ENCODE measurements around the gene TBL1X. TPM values are rescaled to one million over a fixed set of nuclear protein-coding genes. Genes with fewer than 3 reads are reported as not detected.

TBL1X gene
- total and polyA plus RNA-seq, 2 of the 13 experiments (the other 11 are each of a cell fraction or from before 2014, with no cell fraction given), result 17.6 to 19.9 TPM

DNA sequence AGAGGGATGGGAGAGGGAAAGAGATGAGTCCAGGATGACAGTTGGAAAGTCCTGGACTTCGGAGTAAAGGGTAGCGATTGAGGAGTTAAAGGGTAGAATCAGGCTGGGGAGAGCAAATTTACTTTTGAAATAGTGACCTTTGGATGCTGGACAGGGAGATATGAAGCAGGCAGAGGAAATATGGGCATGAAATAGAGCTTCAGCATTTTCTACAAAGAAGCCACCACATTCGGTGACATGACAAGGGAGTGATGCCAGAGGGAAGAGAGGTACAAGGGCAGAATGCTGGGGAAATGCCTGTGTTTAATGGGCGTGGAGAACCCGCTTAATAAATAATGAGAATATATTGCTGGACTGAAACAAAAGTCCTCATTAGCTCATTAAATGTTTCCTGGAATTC, 92.7 kb downstream of the TBL1X start:
- Histone ChIP-seq H4K20me1 (ENCODE audit: insufficient read depth, low read length) (0 out of 2 replicates have a peak, but pooled peaks cover 11% of the 10 kb centered on the region), H3K79me2 (ENCODE audit: insufficient read depth, low read length) (peaks cover 40% of the 10 kb centered on the region), H3K27ac (ENCODE audit: extremely low read length, insufficient read depth, low read length) (peak overlapping the region; percentile 59), H3K9me3 (ENCODE audit: low read length) (no peaks in the 10 kb centered on the region), H3K4me3 (replicated peaks in 1 of 3; ENCODE audit: insufficient read depth in 1 of 3, low read depth in 2 of 3, low read length in 3 of 3) (no peak overlapping the region), H3K36me3 (replicated peaks in 1 of 2; ENCODE audit: control insufficient read depth in 1 of 2, insufficient read depth in 2 of 2, low read length in 2 of 2) (peaks cover 0 to 1% of the 10 kb centered on the region in 2 experiments; a peak in 1 of 5 replicates), H3K4me2 (ENCODE audit: low read depth, low read length) (peak overlapping the region; percentile 49; the same call in 1 of the 2 replicates), H3K4me1 (ENCODE audit: insufficient read depth, low read length) (peaks cover 35% of the 10 kb centered on the region), H3K27me3 (ENCODE audit: control insufficient read depth in 1 of 2, insufficient read depth in 2 of 2, low read length in 2 of 2) (no peaks in the 10 kb centered on the region), H2AFZ (ENCODE audit: low read length) (no peak overlapping the region), H3K9ac (ENCODE audit: insufficient read depth, low read depth, low read length) (no peak overlapping the region)
- WGBS (ENCODE audit: low lambda C conversion rate), result 18% methylated on average over 5 of the region's 5 CpGs
- intact Hi-C loops (cut with micrococcal nuclease; ENCODE audit: unreplicated experiment), result no loop called here
- in situ Hi-C loops (cut with HindIII; ENCODE audit: extremely low pct_ligation_motif_present, low pct_unique_long_range_greater_than_20kb), result no loop called here
- no TSS peak for BruUV-seq (replicated peaks)
- FAIRE-seq, result peak; percentile 75
- peak; percentile 90 for ATAC-seq
- ChIA-PET CTCF (ENCODE audit: low intra/inter-chr PET ratio, low total read pairs) (no interaction called here), POLR2A (no interaction called here)
- peak; percentile 64 for DNase-seq (ENCODE audit: low spot score)
- TF ChIP-seq FOXM1 (CRISPR knock-in tag; IDR thresholded peaks at IDR 0.05) (peak; percentile 58; the same call in 1 of the 2 replicates), FOXA3 (CRISPR knock-in tag; IDR thresholded peaks at IDR 0.05) (0 out of 2 replicates have a peak, but pooled peaks have one; percentile 28), TCF7 (IDR thresholded peaks at IDR 0.05; ENCODE audit: low read depth) (no peak), ZNF3 (CRISPR knock-in tag; IDR thresholded peaks at IDR 0.05) (no peak), ZNF558 (CRISPR knock-in tag; IDR thresholded peaks at IDR 0.05; ENCODE audit: borderline replicate concordance) (no peak), SOX6 (IDR thresholded peaks at IDR 0.05) (no peak), SOX6 (CRISPR knock-in tag; IDR thresholded peaks at IDR 0.05) (no peak), MEIS1 (CRISPR knock-in tag; IDR thresholded peaks at IDR 0.05; ENCODE audit: borderline replicate concordance) (no peak), ZNF616 (CRISPR knock-in tag; IDR thresholded peaks at IDR 0.05; ENCODE audit: low read depth) (no peak), ERF (CRISPR knock-in tag; IDR thresholded peaks at IDR 0.05) (no peak), HNF4G (IDR thresholded peaks at IDR 0.05; ENCODE audit: borderline replicate concordance, low read depth, low read length) (peak; percentile 77), HNF4G (CRISPR knock-in tag; IDR thresholded peaks at IDR 0.05; ENCODE audit: borderline replicate concordance, low read depth) (no peak; the same call in 1 of the 2 replicates), JUN (CRISPR knock-in tag; IDR thresholded peaks at IDR 0.05) (no peak), SRSF1 (optimal IDR thresholded peaks at IDR 0.05; ENCODE audit: low read depth, low read length) (no peak), ZNF564 (CRISPR knock-in tag; IDR thresholded peaks at IDR 0.05) (no peak), ZNF850 (CRISPR knock-in tag; conservative IDR thresholded peaks at IDR 0.05) (no peak)
- TF ChIP-seq, protein P1, sequence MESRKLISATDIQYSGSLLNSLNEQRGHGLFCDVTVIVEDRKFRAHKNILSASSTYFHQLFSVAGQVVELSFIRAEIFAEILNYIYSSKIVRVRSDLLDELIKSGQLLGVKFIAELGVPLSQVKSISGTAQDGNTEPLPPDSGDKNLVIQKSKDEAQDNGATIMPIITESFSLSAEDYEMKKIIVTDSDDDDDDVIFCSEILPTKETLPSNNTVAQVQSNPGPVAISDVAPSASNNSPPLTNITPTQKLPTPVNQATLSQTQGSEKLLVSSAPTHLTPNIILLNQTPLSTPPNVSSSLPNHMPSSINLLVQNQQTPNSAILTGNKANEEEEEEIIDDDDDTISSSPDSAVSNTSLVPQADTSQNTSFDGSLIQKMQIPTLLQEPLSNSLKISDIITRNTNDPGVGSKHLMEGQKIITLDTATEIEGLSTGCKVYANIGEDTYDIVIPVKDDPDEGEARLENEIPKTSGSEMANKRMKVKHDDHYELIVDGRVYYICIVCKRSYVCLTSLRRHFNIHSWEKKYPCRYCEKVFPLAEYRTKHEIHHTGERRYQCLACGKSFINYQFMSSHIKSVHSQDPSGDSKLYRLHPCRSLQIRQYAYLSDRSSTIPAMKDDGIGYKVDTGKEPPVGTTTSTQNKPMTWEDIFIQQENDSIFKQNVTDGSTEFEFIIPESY (CRISPR knock-in tag; IDR thresholded peaks at IDR 0.05), result no peak
- TF ChIP-seq, protein P2, sequence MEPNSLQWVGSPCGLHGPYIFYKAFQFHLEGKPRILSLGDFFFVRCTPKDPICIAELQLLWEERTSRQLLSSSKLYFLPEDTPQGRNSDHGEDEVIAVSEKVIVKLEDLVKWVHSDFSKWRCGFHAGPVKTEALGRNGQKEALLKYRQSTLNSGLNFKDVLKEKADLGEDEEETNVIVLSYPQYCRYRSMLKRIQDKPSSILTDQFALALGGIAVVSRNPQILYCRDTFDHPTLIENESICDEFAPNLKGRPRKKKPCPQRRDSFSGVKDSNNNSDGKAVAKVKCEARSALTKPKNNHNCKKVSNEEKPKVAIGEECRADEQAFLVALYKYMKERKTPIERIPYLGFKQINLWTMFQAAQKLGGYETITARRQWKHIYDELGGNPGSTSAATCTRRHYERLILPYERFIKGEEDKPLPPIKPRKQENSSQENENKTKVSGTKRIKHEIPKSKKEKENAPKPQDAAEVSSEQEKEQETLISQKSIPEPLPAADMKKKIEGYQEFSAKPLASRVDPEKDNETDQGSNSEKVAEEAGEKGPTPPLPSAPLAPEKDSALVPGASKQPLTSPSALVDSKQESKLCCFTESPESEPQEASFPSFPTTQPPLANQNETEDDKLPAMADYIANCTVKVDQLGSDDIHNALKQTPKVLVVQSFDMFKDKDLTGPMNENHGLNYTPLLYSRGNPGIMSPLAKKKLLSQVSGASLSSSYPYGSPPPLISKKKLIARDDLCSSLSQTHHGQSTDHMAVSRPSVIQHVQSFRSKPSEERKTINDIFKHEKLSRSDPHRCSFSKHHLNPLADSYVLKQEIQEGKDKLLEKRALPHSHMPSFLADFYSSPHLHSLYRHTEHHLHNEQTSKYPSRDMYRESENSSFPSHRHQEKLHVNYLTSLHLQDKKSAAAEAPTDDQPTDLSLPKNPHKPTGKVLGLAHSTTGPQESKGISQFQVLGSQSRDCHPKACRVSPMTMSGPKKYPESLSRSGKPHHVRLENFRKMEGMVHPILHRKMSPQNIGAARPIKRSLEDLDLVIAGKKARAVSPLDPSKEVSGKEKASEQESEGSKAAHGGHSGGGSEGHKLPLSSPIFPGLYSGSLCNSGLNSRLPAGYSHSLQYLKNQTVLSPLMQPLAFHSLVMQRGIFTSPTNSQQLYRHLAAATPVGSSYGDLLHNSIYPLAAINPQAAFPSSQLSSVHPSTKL (CRISPR knock-in tag; IDR thresholded peaks at IDR 0.05), result peak; percentile 40; the same call in 1 of the 2 replicates
- TF ChIP-seq, protein P3, sequence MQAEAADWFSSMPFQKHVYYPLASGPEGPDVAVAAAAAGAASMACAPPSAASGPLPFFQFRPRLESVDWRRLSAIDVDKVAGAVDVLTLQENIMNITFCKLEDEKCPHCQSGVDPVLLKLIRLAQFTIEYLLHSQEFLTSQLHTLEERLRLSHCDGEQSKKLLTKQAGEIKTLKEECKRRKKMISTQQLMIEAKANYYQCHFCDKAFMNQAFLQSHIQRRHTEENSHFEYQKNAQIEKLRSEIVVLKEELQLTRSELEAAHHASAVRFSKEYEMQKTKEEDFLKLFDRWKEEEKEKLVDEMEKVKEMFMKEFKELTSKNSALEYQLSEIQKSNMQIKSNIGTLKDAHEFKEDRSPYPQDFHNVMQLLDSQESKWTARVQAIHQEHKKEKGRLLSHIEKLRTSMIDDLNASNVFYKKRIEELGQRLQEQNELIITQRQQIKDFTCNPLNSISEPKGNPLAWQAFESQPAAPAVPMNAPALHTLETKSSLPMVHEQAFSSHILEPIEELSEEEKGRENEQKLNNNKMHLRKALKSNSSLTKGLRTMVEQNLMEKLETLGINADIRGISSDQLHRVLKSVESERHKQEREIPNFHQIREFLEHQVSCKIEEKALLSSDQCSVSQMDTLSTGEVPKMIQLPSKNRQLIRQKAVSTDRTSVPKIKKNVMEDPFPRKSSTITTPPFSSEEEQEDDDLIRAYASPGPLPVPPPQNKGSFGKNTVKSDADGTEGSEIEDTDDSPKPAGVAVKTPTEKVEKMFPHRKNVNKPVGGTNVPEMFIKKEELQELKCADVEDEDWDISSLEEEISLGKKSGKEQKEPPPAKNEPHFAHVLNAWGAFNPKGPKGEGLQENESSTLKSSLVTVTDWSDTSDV (CRISPR knock-in tag; IDR thresholded peaks at IDR 0.05), result no peak
